Activated naive CD4-positive, alpha-beta T cell treated with anti-CD3 and anti-CD28 coated beads, Interleukin-2, amount 50 U/mL, for 24 hours (primary cell): ENCODE data around the gene GRIK2.

Experiments
- H3K27ac Mint-ChIP-seq: one replicate; pipeline ENCODE4 v1.8.0; 2021; ENCODE audit warnings: mild to moderate bottlenecking, mixed read lengths
- H3K27me3 Mint-ChIP-seq: one replicate; pipeline ENCODE4 v1.8.0; 2021; ENCODE audit warnings: mixed read lengths
- H3K36me3 Mint-ChIP-seq: one replicate; pipeline ENCODE4 v1.8.0; 2021; ENCODE audit warnings: mixed read lengths
- H3K4me1 Mint-ChIP-seq: one replicate; pipeline ENCODE4 v1.8.0; 2021; ENCODE audit warnings: mixed read lengths
- H3K4me3 Mint-ChIP-seq: one replicate; pipeline ENCODE4 v1.8.0; 2021; ENCODE audit warnings: mild to moderate bottlenecking, mixed read lengths
- H3K9me3 Mint-ChIP-seq: one replicate; pipeline ENCODE4 v1.8.0; 2021; ENCODE audit warnings: mixed read lengths

GRIK2 gene

GRCh38 chr6:101662111-101662897 is 268.8 kb downstream of the GRIK2 start:
- Mint-ChIP-seq H3K27ac (no peak overlapping the region), H3K9me3 (peaks cover 5% of the 10 kb centered on the region), H3K36me3 (no peaks in the 10 kb centered on the region), H3K4me3 (no peak overlapping the region), H3K27me3 (no peaks in the 10 kb centered on the region), H3K4me1 (no peaks in the 10 kb centered on the region)

DNA sequence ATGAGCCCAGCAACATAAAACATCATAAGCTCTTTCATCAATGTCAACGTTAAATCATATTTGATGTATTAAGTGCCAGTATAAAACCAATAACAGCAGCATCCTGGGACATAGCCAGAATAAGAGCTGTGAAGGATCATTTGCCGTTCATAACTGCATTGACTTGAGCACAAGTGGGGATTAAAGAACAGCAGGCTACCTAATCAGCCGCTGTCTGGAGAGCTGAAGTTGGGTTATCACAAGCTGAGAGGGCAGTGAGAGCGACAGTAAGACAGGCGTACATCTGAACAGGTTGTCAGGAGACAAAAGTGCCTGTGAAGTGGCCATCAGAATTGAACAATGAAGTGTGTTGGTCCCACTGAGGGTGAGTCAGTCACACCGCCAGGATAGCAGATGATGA is 269.6 kb downstream of the GRIK2 start:
- no peaks in the 10 kb centered on the region for H3K27me3 Mint-ChIP-seq

GRCh38 chr6:101666256-101666655 is 272.7 kb downstream of the GRIK2 start:
- no peaks in the 10 kb centered on the region for H3K36me3 Mint-ChIP-seq
- no peaks in the 10 kb centered on the region for H3K4me1 Mint-ChIP-seq
- no peak overlapping the region for H3K27ac Mint-ChIP-seq
- H3K27me3 Mint-ChIP-seq: no peaks in the 10 kb centered on the region
- no peaks in the 10 kb centered on the region for H3K9me3 Mint-ChIP-seq
- no peak overlapping the region for H3K4me3 Mint-ChIP-seq

More for the DNA sequence above, 269.6 kb downstream of the GRIK2 start:
- H3K27ac Mint-ChIP-seq: no peak overlapping the region
- no peak overlapping the region for H3K4me3 Mint-ChIP-seq
- no peaks in the 10 kb centered on the region for H3K4me1 Mint-ChIP-seq
- H3K9me3 Mint-ChIP-seq: peaks cover 5% of the 10 kb centered on the region
- no peaks in the 10 kb centered on the region for H3K36me3 Mint-ChIP-seq

- H3K27ac Mint-ChIP-seq: no peak overlapping the region
- no peak overlapping the region for H3K4me3 Mint-ChIP-seq
- no peaks in the 10 kb centered on the region for H3K27me3 Mint-ChIP-seq
- no peaks in the 10 kb centered on the region for H3K9me3 Mint-ChIP-seq
- H3K4me1 Mint-ChIP-seq: no peaks in the 10 kb centered on the region
- no peaks in the 10 kb centered on the region for H3K36me3 Mint-ChIP-seq
These were observed 275.1 kb downstream of the GRIK2 start for GRCh38 chr6:101668496-101669030.

GRCh38 chr6:101676187-101676586 is 282.7 kb downstream of the GRIK2 start:
- Mint-ChIP-seq H3K4me1 (no peaks in the 10 kb centered on the region), H3K9me3 (no peaks in the 10 kb centered on the region), H3K36me3 (no peaks in the 10 kb centered on the region), H3K4me3 (no peak overlapping the region), H3K27me3 (no peaks in the 10 kb centered on the region), H3K27ac (no peak overlapping the region)

- H3K36me3 Mint-ChIP-seq: no peaks in the 10 kb centered on the region
- no peaks in the 10 kb centered on the region for H3K27me3 Mint-ChIP-seq
- H3K4me3 Mint-ChIP-seq: no peak overlapping the region
- no peaks in the 10 kb centered on the region for H3K4me1 Mint-ChIP-seq
- H3K27ac Mint-ChIP-seq: no peak overlapping the region
- no peaks in the 10 kb centered on the region for H3K9me3 Mint-ChIP-seq
These were observed 289.4 kb downstream of the GRIK2 start for GRCh38 chr6:101682937-101683336.

- no peaks in the 10 kb centered on the region for H3K9me3 Mint-ChIP-seq
- no peak overlapping the region for H3K27ac Mint-ChIP-seq
- H3K4me3 Mint-ChIP-seq: no peak overlapping the region
- H3K36me3 Mint-ChIP-seq: no peaks in the 10 kb centered on the region
- H3K4me1 Mint-ChIP-seq: no peaks in the 10 kb centered on the region
- no peaks in the 10 kb centered on the region for H3K27me3 Mint-ChIP-seq
These were observed 290.4 kb downstream of the GRIK2 start for GRCh38 chr6:101683884-101684283.

GRCh38 chr6:101686653-101687052 is 293.1 kb downstream of the GRIK2 start:
- Mint-ChIP-seq H3K4me3 (no peak overlapping the region), H3K36me3 (no peaks in the 10 kb centered on the region), H3K9me3 (no peaks in the 10 kb centered on the region), H3K27me3 (no peaks in the 10 kb centered on the region), H3K27ac (no peak overlapping the region), H3K4me1 (no peaks in the 10 kb centered on the region)

GRCh38 chr6:101689156-101689555 is 295.6 kb downstream of the GRIK2 start:
- H3K9me3 Mint-ChIP-seq: no peaks in the 10 kb centered on the region
- H3K36me3 Mint-ChIP-seq: no peaks in the 10 kb centered on the region
- H3K4me1 Mint-ChIP-seq: no peaks in the 10 kb centered on the region
- no peak overlapping the region for H3K4me3 Mint-ChIP-seq
- H3K27me3 Mint-ChIP-seq: no peaks in the 10 kb centered on the region
- H3K27ac Mint-ChIP-seq: no peak overlapping the region

DNA sequence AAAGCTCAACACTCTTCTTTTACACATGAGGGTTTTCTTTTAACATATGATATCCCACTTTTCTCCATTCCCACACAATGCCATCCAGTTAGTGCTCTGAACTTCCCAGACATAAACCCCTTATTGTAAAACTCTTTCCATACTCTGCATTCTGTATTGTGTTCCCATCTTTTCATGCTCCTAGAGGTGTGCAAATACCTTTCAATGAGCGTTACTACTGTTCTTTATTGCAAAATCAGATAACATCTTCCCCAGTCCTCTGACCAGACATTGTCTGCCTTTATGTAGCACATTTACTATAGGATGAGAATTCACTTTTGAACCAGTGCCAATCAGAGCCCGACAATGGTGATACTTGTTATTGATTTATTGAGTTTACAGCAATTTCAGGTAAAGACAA is 296.2 kb downstream of the GRIK2 start:
- Mint-ChIP-seq H3K4me1 (no peaks in the 10 kb centered on the region), H3K27ac (no peak overlapping the region), H3K4me3 (no peak overlapping the region), H3K9me3 (no peaks in the 10 kb centered on the region), H3K27me3 (no peaks in the 10 kb centered on the region), H3K36me3 (no peaks in the 10 kb centered on the region)

- Mint-ChIP-seq H3K9me3 (peaks cover 8% of the 10 kb centered on the region), H3K36me3 (no peaks in the 10 kb centered on the region), H3K4me1 (no peaks in the 10 kb centered on the region), H3K27me3 (no peaks in the 10 kb centered on the region), H3K27ac (no peak overlapping the region), H3K4me3 (no peak overlapping the region)
These were observed 307.1 kb downstream of the GRIK2 start for GRCh38 chr6:101700655-101701054.

DNA sequence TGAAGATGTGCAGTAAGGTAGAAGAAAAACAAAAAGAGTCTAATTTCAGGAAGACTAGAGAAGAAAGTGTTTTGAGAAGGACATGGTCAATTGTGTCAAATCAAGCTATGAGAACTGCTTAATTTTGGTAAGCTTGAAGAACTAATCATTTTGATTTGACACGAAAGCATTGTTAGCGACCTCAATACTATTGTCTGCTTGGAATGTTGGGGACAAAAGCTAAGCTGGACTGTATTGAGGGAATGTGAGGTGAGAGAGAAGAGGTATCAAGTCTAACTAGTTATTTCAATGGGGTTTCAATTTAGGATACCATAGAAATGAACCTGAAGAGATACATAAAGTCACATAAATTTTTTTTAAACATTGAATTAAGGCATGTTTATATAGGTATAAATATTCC is 309.8 kb downstream of the GRIK2 start:
- Mint-ChIP-seq H3K4me1 (no peaks in the 10 kb centered on the region), H3K27ac (no peak overlapping the region), H3K27me3 (no peaks in the 10 kb centered on the region), H3K9me3 (peaks cover 4% of the 10 kb centered on the region), H3K4me3 (no peak overlapping the region), H3K36me3 (no peaks in the 10 kb centered on the region)

- no peaks in the 10 kb centered on the region for H3K36me3 Mint-ChIP-seq
- H3K4me3 Mint-ChIP-seq: no peak overlapping the region
- H3K9me3 Mint-ChIP-seq: no peaks in the 10 kb centered on the region
- no peaks in the 10 kb centered on the region for H3K4me1 Mint-ChIP-seq
- no peak overlapping the region for H3K27ac Mint-ChIP-seq
- no peaks in the 10 kb centered on the region for H3K27me3 Mint-ChIP-seq
These were observed 312.4 kb downstream of the GRIK2 start for GRCh38 chr6:101705866-101706265.

DNA sequence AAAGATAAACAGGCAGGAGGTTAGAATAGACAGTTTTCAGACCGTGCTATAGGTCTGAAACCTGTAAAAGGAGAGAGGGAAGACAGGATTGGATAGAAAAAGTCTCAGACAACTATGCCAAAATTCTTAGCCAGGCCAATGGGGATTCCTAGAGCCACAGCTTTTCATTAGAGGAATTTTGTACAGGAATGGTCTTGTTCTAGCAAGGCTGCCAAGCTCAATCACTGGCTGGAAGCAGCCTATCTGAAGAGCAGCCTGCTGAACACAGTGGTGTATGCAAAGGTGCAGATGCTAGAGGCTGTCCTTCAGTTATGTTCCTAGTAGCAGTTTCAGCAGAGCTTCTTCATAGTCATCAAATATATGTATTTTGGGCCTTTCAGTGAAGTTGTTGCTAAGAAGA is 313.1 kb downstream of the GRIK2 start:
- no peaks in the 10 kb centered on the region for H3K27me3 Mint-ChIP-seq
- H3K4me1 Mint-ChIP-seq: no peaks in the 10 kb centered on the region
- H3K27ac Mint-ChIP-seq: no peak overlapping the region
- H3K4me3 Mint-ChIP-seq: no peak overlapping the region
- no peaks in the 10 kb centered on the region for H3K36me3 Mint-ChIP-seq
- no peaks in the 10 kb centered on the region for H3K9me3 Mint-ChIP-seq

GRCh38 chr6:101711518-101711917 is 318.0 kb downstream of the GRIK2 start:
- H3K4me3 Mint-ChIP-seq: no peak overlapping the region
- H3K9me3 Mint-ChIP-seq: no peaks in the 10 kb centered on the region
- H3K27ac Mint-ChIP-seq: no peak overlapping the region
- no peaks in the 10 kb centered on the region for H3K27me3 Mint-ChIP-seq
- no peaks in the 10 kb centered on the region for H3K36me3 Mint-ChIP-seq
- H3K4me1 Mint-ChIP-seq: no peaks in the 10 kb centered on the region

GRCh38 chr6:101716387-101716786 is 322.9 kb downstream of the GRIK2 start:
- Mint-ChIP-seq H3K27me3 (no peaks in the 10 kb centered on the region), H3K27ac (no peak overlapping the region), H3K4me3 (no peak overlapping the region), H3K36me3 (no peaks in the 10 kb centered on the region), H3K9me3 (no peaks in the 10 kb centered on the region), H3K4me1 (no peaks in the 10 kb centered on the region)

DNA sequence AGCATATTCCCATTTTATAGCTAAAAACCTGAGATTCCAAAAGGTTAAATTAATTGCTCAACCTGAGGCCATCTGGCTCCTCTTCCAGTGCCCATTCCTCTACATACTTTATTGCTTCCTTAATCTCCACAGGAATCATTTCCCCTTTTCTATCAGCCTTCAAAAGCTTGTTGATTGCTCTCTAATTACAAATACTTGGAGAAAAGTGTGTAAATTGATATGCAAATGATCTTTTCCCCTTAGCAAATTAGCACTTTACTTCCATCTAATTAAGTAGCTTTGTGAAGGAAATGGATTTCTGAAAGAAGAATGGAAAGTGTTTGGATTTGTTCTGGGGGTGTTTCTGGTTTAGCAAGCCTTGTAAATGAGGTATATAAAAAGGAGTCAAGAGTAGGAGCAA is 323.3 kb downstream of the GRIK2 start:
- Mint-ChIP-seq H3K4me3 (no peak overlapping the region), H3K27ac (no peak overlapping the region)

More for the DNA sequence above, 323.3 kb downstream of the GRIK2 start:
- no peaks in the 10 kb centered on the region for H3K36me3 Mint-ChIP-seq
- H3K4me1 Mint-ChIP-seq: no peaks in the 10 kb centered on the region
- no peaks in the 10 kb centered on the region for H3K27me3 Mint-ChIP-seq
- H3K9me3 Mint-ChIP-seq: no peaks in the 10 kb centered on the region
